Measurements from ENCODE around the gene POLDIP2.

DNA sequence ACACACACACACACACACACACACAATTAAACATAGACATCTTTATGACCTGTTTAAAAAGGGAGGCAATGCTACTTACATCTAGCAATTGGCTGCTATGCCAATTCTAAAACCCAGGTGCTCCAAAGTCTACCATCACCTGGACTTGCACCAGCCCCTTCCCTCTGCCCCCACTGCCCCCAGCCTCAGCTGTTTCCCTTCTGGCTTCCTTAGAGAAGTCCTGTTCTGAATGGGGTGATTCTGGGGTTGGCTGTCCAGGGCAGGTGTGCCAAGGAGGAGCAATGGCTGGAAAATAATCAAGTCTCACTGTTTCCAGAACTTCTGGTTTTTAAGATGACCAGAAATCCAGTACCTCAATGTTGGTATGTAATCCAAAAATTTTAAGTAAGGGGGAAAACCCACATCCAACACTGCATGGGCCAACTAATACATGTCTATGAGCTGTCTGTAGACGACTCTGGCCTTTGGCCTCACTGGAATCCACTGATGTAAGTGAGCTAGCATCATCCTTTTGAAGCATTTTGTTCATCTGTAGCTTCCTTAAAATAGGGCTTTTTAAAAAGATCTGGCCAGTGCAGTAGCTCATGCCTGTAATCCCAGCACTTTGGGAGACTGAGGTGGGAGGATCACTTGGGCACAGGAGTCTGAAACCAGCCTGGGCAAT lies 24.1 kb downstream of the POLDIP2 start:
- TF ChIP-seq, protein P1, sequence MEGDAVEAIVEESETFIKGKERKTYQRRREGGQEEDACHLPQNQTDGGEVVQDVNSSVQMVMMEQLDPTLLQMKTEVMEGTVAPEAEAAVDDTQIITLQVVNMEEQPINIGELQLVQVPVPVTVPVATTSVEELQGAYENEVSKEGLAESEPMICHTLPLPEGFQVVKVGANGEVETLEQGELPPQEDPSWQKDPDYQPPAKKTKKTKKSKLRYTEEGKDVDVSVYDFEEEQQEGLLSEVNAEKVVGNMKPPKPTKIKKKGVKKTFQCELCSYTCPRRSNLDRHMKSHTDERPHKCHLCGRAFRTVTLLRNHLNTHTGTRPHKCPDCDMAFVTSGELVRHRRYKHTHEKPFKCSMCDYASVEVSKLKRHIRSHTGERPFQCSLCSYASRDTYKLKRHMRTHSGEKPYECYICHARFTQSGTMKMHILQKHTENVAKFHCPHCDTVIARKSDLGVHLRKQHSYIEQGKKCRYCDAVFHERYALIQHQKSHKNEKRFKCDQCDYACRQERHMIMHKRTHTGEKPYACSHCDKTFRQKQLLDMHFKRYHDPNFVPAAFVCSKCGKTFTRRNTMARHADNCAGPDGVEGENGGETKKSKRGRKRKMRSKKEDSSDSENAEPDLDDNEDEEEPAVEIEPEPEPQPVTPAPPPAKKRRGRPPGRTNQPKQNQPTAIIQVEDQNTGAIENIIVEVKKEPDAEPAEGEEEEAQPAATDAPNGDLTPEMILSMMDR (IDR thresholded peaks at IDR 0.05; ENCODE audit: extremely low read depth in 1 of 2, insufficient read depth in 1 of 2, low read depth in 1 of 2, low read length in 2 of 2), result no peak
- TF ChIP-seq POLR2A (IDR thresholded peaks at IDR 0.05; ENCODE audit: low read depth, low read length), result no peak
- TF ChIP-seq POLR2AphosphoS5 (IDR thresholded peaks at IDR 0.05; ENCODE audit: insufficient read depth, low read depth, low read length), result no peak
- TF ChIP-seq, protein P2, sequence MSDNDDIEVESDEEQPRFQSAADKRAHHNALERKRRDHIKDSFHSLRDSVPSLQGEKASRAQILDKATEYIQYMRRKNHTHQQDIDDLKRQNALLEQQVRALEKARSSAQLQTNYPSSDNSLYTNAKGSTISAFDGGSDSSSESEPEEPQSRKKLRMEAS (IDR thresholded peaks at IDR 0.05; ENCODE audit: insufficient read depth, insufficient read length), result no peak
- no peak for TF ChIP-seq FOS (IDR thresholded peaks at IDR 0.05; ENCODE audit: borderline replicate concordance, insufficient read depth, low read length)
- no peak for TF ChIP-seq EZH2 (IDR thresholded peaks at IDR 0.05; ENCODE audit: borderline replicate concordance, low read depth, low read length, severe bottlenecking)
- no peak for TF ChIP-seq MYC (IDR thresholded peaks at IDR 0.05; ENCODE audit: low read depth, low read length)
- no peak for TF ChIP-seq JUN (IDR thresholded peaks at IDR 0.05; ENCODE audit: borderline replicate concordance, insufficient read depth, insufficient read length, low read depth)
- no peak for TF ChIP-seq GATA2 (IDR thresholded peaks at IDR 0.05; ENCODE audit: insufficient read depth, insufficient read length, low read depth, low read length)

All from endothelial cell of umbilical vein (primary cell).